A673 (cell line): ENCODE results near the gene FAM47E. TPM values are rescaled to one million over a fixed set of nuclear protein-coding genes. Genes with fewer than 3 reads are reported as not detected.

ENCODE experiments used
- Bru-seq: library from RNA; stranded (reverse); fragments of 400-500 nt; gene quantifications from one replicate; lab custom pipeline; 2021; lab: Mats Ljungman, UMichigan
- BruChase-seq, 2 experiments: library from RNA; stranded (reverse); fragments of 400-500 nt; gene quantifications; one replicate each; lab custom pipeline; 2021; lab: Mats Ljungman, UMichigan
- BruUV-seq: library from RNA; stranded (reverse); fragments of 400-500 nt; replicated peaks from 2 replicates; lab custom pipeline; 2021; lab: Mats Ljungman, UMichigan
- CTCF ChIA-PET: fragments of 300-600 bp; sonication (Branson Sonifier 250); formaldehyde crosslinking; loops from one replicate; lab custom pipeline; 2022; ENCODE audit warnings: antibody characterized with exemption; lab: Charles Lee
- POLR2A ChIA-PET: fragments of 300-600 bp; sonication (Branson Sonifier 250); formaldehyde crosslinking; loops from one replicate; lab custom pipeline; 2022; ENCODE audit warnings: antibody characterized with exemption; ENCODE audit not compliant: low non-redundant PET; lab: Charles Lee
- DNase-seq: peaks from one replicate; pipeline ENCODE4 v3.0.0-alpha.2; 2015; ENCODE audit warnings: low spot score
- H3K27ac ChIP-seq: fragments of 200-600 bp; sonication (generic); 2 replicates; pipeline ENCODE4 v1.5.1; 2016; ENCODE audit warnings: mixed run types, low read depth, mild to moderate bottlenecking, mixed read lengths, antibody characterized with exemption, low read length; ENCODE audit not compliant: poor library complexity, severe bottlenecking
- H3K27me3 ChIP-seq: fragments of 200-600 bp; sonication (generic); replicated peaks from 2 replicates; pipeline ENCODE4 v1.6.1; 2017; ENCODE audit warnings: mixed run types, low read depth, mild to moderate bottlenecking, mixed read lengths, antibody characterized with exemption, low read length; ENCODE audit not compliant: insufficient read depth, poor library complexity
- H3K36me3 ChIP-seq: fragments of 200-600 bp; sonication (generic); 2 replicates; pipeline ENCODE4 v1.6.1; 2016; ENCODE audit warnings: mixed run types, mild to moderate bottlenecking, mixed read lengths, antibody characterized with exemption, low read length; ENCODE audit not compliant: insufficient read depth, poor library complexity, severe bottlenecking
- H3K4me1 ChIP-seq: fragments of 200-600 bp; sonication (generic); 2 replicates; pipeline ENCODE4 v1.6.1; 2017; ENCODE audit warnings: mixed run types, mild to moderate bottlenecking, mixed read lengths, antibody characterized with exemption, low read length; ENCODE audit not compliant: insufficient read depth, poor library complexity, severe bottlenecking
- H3K4me3 ChIP-seq: fragments of 200-600 bp; sonication (generic); 2 replicates; pipeline ENCODE4 v1.5.1; 2016; ENCODE audit warnings: low read depth, mixed run types, mild to moderate bottlenecking, mixed read lengths, low read length; ENCODE audit not compliant: poor library complexity, severe bottlenecking
- H3K9me3 ChIP-seq: fragments of 200-600 bp; sonication (generic); 2 replicates; pipeline ENCODE4 v1.6.1; 2016; ENCODE audit warnings: mixed run types, low read depth, mild to moderate bottlenecking, mixed read lengths, antibody characterized with exemption, low read length; ENCODE audit not compliant: poor library complexity, severe bottlenecking
- EZH2 ChIP-seq: fragments of 200-600 bp; sonication (generic); IDR thresholded peaks from 2 replicates; pipeline ENCODE4 v1.6.1; 2017; ENCODE audit warnings: borderline replicate concordance, low read depth, mild to moderate bottlenecking, mixed read lengths, antibody characterized with exemption, low read length; ENCODE audit not compliant: poor library complexity, severe bottlenecking
- intact Hi-C: fragments of 100-400 bp; cut with micrococcal nuclease; formaldehyde crosslinking; loops from one replicate; pipeline ENCODE4 v1.10.0; 2022; ENCODE audit not compliant: unreplicated experiment
- long read RNA-seq: library from polyadenylated mRNA; stranded (forward); transcript quantifications from one replicate; pipeline ENCODE4 v2.0.0, GENCODE V29; 2022
- total RNA-seq: library from RNA; stranded (reverse); gene quantifications from 2 replicates; pipeline ENCODE4 v1.2.3, GENCODE V29; 2021
- TF ChIP-seq, protein P1 (sequence below): fragments of 300-800, 200-600 bp; sonication (generic); conservative IDR thresholded peaks from 2 replicates; pipeline ENCODE4 v1.5.1; 2017; ENCODE audit warnings: low read depth, mild to moderate bottlenecking, antibody characterized with exemption, low read length, moderate library complexity, mixed read lengths

The FAM47E gene, protein sequence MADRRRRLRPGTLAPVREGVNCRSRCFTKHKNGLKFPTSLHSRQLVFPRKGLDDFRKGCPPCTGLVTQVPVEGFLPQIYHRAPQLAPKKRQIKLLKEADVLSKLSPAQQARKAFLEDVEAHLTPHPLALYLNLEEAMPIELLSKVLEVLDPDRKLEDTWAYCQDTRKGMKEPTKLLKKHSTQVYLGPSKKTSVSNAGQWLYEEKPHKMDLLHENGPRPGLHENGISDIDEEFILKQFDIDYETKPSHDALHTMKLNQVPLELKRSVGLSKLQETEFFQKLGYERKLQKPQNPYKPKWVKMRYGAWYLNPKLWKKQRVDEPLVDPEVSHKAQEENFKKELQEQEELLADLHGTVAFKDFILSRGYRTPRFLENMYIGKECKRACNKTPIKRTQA
- 0.21 TPM in 1 of 2 replicates, not detected in the other for total RNA-seq
- Bru-seq, nascent RNA = percentile 11 among the genes with signal in this experiment
- BruChase-seq, experiment 1, labeled RNA remaining after a 2-hour chase = percentile 4 among the genes with signal in this experiment
- percentile 2 among the genes with signal in this experiment for BruChase-seq, experiment 2, labeled RNA remaining after a 6-hour chase
- long read RNA-seq, partial matches to known transcripts = 0 of 1 reads
- long read RNA-seq, other reads (novel, unspliced or antisense) = 1 of 1 reads

DNA sequence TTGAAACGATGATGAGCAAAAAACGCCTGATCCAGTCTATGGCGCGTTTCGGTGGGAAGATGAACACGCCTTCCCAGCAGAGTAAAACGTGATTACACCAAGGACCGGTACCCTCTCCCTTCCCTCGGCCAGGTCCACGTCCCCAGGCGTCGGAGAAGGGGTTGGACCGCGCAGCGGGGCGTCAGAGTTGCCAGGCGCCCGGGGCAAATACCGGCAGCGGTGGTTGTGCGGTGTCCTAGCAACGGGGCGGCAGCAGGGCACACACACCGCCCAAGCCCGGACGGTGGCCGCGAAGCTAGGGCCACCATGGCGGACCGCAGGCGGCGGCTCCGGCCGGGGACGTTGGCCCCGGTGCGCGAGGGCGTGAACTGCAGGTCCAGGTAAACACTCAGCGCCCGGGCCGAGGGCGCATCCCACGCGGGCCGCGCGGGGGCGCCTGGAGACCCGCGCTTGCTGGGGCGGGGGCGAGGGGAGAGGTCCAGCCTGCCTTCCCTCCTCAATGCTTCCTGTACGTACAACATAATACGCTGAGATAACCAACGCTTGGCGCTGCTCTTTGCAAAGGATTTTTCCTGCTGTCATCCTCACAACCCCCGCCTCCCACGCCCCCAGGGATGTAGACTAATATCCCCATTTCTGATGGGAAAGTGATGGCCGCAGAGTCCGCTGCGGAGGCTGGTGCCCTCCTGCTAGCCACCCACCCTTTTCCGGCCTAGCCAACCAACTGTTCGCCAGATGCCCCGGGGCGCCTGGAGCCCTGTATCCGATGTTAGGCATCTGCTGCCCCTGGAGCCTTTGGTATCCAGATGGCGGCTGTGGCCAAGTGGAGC, at the start of gene FAM47E:
Gene FAM47E (plus strand): TSS at position 281 of the 830 bp plus-strand sequence. CDS start 26 bp downstream, at position 307.
- no peak within 1 kb of the TSS for H3K27ac ChIP-seq
- intact Hi-C loops = no loop called here
- ChIA-PET CTCF (no interaction called here), POLR2A (no interaction called here)
- TF ChIP-seq EZH2 = no peak
- TF ChIP-seq, protein P1, sequence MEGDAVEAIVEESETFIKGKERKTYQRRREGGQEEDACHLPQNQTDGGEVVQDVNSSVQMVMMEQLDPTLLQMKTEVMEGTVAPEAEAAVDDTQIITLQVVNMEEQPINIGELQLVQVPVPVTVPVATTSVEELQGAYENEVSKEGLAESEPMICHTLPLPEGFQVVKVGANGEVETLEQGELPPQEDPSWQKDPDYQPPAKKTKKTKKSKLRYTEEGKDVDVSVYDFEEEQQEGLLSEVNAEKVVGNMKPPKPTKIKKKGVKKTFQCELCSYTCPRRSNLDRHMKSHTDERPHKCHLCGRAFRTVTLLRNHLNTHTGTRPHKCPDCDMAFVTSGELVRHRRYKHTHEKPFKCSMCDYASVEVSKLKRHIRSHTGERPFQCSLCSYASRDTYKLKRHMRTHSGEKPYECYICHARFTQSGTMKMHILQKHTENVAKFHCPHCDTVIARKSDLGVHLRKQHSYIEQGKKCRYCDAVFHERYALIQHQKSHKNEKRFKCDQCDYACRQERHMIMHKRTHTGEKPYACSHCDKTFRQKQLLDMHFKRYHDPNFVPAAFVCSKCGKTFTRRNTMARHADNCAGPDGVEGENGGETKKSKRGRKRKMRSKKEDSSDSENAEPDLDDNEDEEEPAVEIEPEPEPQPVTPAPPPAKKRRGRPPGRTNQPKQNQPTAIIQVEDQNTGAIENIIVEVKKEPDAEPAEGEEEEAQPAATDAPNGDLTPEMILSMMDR = peak; percentile 39
- no peaks in the 10 kb centered on the region for H3K9me3 ChIP-seq
- peaks cover 46% of the 10 kb centered on the region for H3K27me3 ChIP-seq
- H3K4me3 ChIP-seq = peak within 1 kb of the TSS; percentile 10
- no peaks in the 10 kb centered on the region for H3K36me3 ChIP-seq
- H3K4me1 ChIP-seq = no peaks in the 10 kb centered on the region
- DNase-seq = peak; percentile 19
- BruUV-seq = no TSS peak

DNA sequence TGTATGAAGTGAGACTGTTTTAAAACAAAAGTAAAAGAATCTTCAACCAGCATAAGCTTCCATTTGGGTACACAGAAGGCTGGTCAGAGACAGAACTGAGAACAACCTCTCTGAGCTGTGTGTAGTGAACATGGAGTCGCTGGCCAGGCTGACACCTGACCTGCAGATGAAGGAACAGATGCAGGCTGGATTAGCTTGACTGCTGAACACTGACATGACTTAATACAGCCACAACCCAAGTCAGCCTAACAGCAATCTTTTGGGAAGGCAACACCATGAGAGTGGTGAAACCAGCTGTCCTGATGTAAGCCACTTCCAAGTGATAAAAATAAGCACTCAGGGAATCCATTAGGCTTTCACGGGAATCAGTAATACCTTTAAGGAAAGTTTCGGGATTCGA, 48.0 kb upstream of the FAM47E start:
- H3K9me3 ChIP-seq = no peaks in the 10 kb centered on the region
- intact Hi-C loops = no loop called here
- no peaks in the 10 kb centered on the region for H3K27me3 ChIP-seq
- H3K27ac ChIP-seq = no peak overlapping the region
- H3K36me3 ChIP-seq = no peaks in the 10 kb centered on the region
- no peak overlapping the region for H3K4me3 ChIP-seq
- CTCF ChIA-PET = no interaction called here
- TF ChIP-seq, protein P1 = no peak
- no peak for TF ChIP-seq EZH2
- POLR2A ChIA-PET = no interaction called here
- H3K4me1 ChIP-seq = peaks cover 25% of the 10 kb centered on the region
- DNase-seq = no peak
- BruUV-seq = no TSS peak

DNA sequence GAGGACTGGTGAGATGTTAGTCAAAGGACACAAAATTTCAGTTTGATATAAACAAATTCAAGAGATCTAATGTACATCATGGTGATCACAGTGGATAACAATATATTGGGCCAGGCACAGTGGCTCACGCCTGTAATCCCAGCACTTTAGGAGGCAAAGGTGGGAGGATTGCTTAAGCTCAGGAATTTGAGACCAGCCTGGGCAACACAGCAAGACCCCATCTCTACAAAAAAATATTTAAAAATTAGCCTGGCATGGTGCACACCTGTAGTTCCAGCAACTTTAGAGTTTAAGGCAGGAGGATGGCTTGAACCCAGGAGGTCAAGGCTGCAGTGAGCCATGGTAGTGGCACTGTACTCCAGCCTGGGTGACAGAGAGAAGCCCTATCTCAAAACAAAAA, 46.6 kb upstream of the FAM47E start:
- no peak for DNase-seq
- intact Hi-C loops = no loop called here
- ChIA-PET POLR2A (no interaction called here), CTCF (no interaction called here)
- Histone ChIP-seq H3K9me3 (no peaks in the 10 kb centered on the region), H3K27ac (no peak overlapping the region), H3K4me1 (peaks cover 22% of the 10 kb centered on the region), H3K27me3 (no peaks in the 10 kb centered on the region), H3K36me3 (no peaks in the 10 kb centered on the region), H3K4me3 (no peak overlapping the region)
- BruUV-seq = no TSS peak
- TF ChIP-seq, protein P1 = no peak
- TF ChIP-seq EZH2 = no peak
